GM12878 (cell line): ENCODE data around the gene ZNF814. TPM values are rescaled to one million over a fixed set of nuclear protein-coding genes. Genes with fewer than 3 reads are reported as not detected.

Experiments
- ASH2L ChIP-seq: fragments of 300-600, 200-600 bp; sonication (generic); IDR thresholded peaks from 2 replicates; pipeline ENCODE4 v1.6.1; 2017; ENCODE audit warnings: low read depth, mild to moderate bottlenecking, borderline replicate concordance
- BHLHE40 ChIP-seq, 2 experiments: fragments of 450-650 bp in 1 of 2; IDR thresholded peaks; 2 replicates each; pipeline ENCODE4 v1.6.1; 2011 to 2017; ENCODE audit warnings: low read depth in 2 of 2, borderline replicate concordance in 1 of 2, improper control_type of control experiment in 1 of 2, low read length in 1 of 2, mild to moderate bottlenecking in 1 of 2
- CHD2 ChIP-seq: IDR thresholded peaks from 2 replicates; pipeline ENCODE4 v1.6.1; 2011; ENCODE audit warnings: low read depth, low read length, improper control_type of control experiment, borderline replicate concordance
- DPF2 ChIP-seq: fragments of 450-650 bp; IDR thresholded peaks from 2 replicates; pipeline ENCODE4 v1.6.1; 2017; ENCODE audit warnings: mild to moderate bottlenecking
- GABPA ChIP-seq: IDR thresholded peaks from 2 replicates; pipeline ENCODE4 v1.6.1; 2014; ENCODE audit warnings: antibody characterized with exemption, low read depth, mild to moderate bottlenecking, inconsistent platforms
- HCFC1 ChIP-seq: fragments of 150-350 bp; IDR thresholded peaks from 2 replicates; pipeline ENCODE4 v1.6.1; 2014; ENCODE audit warnings: low read length
- IKZF1 ChIP-seq: fragments of 450-650 bp; conservative IDR thresholded peaks from 2 replicates; pipeline ENCODE4 v1.6.1; 2017; ENCODE audit warnings: antibody characterized with exemption, mild to moderate bottlenecking
- KLF5 ChIP-seq: fragments of 450-650 bp; IDR thresholded peaks from 2 replicates; pipeline ENCODE4 v1.6.1; 2014; ENCODE audit warnings: mild to moderate bottlenecking; ENCODE audit not compliant: partially characterized antibody
- NFXL1 ChIP-seq: fragments of 450-650 bp; IDR thresholded peaks from 2 replicates; pipeline ENCODE4 v1.6.1; 2017; ENCODE audit warnings: antibody characterized with exemption, mild to moderate bottlenecking, borderline replicate concordance
- NFYA ChIP-seq: IDR thresholded peaks from 2 replicates; pipeline ENCODE4 v1.6.1; 2011; ENCODE audit warnings: low read depth, mild to moderate bottlenecking, low read length, improper control_type of control experiment, borderline replicate concordance
- NFYB ChIP-seq: IDR thresholded peaks from 2 replicates; pipeline ENCODE4 v1.6.1; 2011; ENCODE audit warnings: low read depth, mild to moderate bottlenecking, low read length, improper control_type of control experiment, moderate library complexity; ENCODE audit not compliant: insufficient read depth
- NR2C2 ChIP-seq: IDR thresholded peaks from 2 replicates; pipeline ENCODE4 v1.6.1; 2011; ENCODE audit warnings: borderline replicate concordance, low read depth; ENCODE audit not compliant: control insufficient read depth, insufficient read length
- PAX5 ChIP-seq: IDR thresholded peaks from 2 replicates; pipeline ENCODE4 v1.6.1; 2011; ENCODE audit warnings: low read depth, low read length, borderline replicate concordance
- POLR2A ChIP-seq: IDR thresholded peaks from 2 replicates; pipeline ENCODE4 v1.6.1; 2011; ENCODE audit warnings: low read depth, mild to moderate bottlenecking, low read length
- POLR2AphosphoS5 ChIP-seq: IDR thresholded peaks from 2 replicates; pipeline ENCODE4 v1.6.1; 2011; ENCODE audit warnings: mild to moderate bottlenecking, low read length, inconsistent platforms
- SMAD5 ChIP-seq: IDR thresholded peaks from 2 replicates; pipeline ENCODE4 v1.6.1; 2016; ENCODE audit warnings: antibody characterized with exemption, low read depth
- SMARCA5 ChIP-seq: fragments of 450-650 bp; IDR thresholded peaks from 2 replicates; pipeline ENCODE4 v1.6.1; 2017; ENCODE audit warnings: mild to moderate bottlenecking
- SP1 ChIP-seq: IDR thresholded peaks from one replicate; pipeline ENCODE4 v1.6.1; 2011; ENCODE audit warnings: low read depth, low read length
- SPI1 ChIP-seq: IDR thresholded peaks from 2 replicates; pipeline ENCODE4 v1.6.1; 2011; ENCODE audit warnings: low read depth, mild to moderate bottlenecking, low read length, moderate library complexity, borderline replicate concordance; ENCODE audit not compliant: insufficient read depth
- SUZ12 ChIP-seq: fragments of 200-600 bp; sonication (generic); IDR thresholded peaks from one replicate; pipeline ENCODE4 v1.6.1; 2018; ENCODE audit warnings: antibody characterized with exemption, mild to moderate bottlenecking; ENCODE audit not compliant: unreplicated experiment
- TBL1XR1 ChIP-seq: IDR thresholded peaks from 2 replicates; pipeline ENCODE4 v1.6.1; 2012; ENCODE audit warnings: low read depth, low read length, improper control_type of control experiment
- YBX1 ChIP-seq: fragments of 450-650 bp; IDR thresholded peaks from 2 replicates; pipeline ENCODE4 v1.6.1; 2016; ENCODE audit warnings: antibody characterized with exemption
- YY1 ChIP-seq: IDR thresholded peaks from 2 replicates; pipeline ENCODE4 v1.6.1; 2011; ENCODE audit warnings: low read depth, mild to moderate bottlenecking, low read length
- ZSCAN29 ChIP-seq: fragments of 450-650 bp; IDR thresholded peaks from 2 replicates; pipeline ENCODE4 v1.6.1; 2017; ENCODE audit warnings: mild to moderate bottlenecking, moderate library complexity
- polyA plus RNA-seq, 11 experiments: library from polyadenylated mRNA; depleted of rRNA in 4 of 11; unstranded in 6 of 11; stranded (reverse) in 5 of 11; fragments of >200 nt; fragmentation: Nextera tagmentation in 4 of 11; fragmentation: Illumina TruSeq in 1 of 11; extraction: Ambion mirVana in 4 of 11; extraction: Trizol in 1 of 11; gene quantifications; 1 replicate in 1 of 11; 2 replicates in 10 of 11; pipeline versions ENCODE4 v1.2.1 to v1.2.3, GENCODE V29; 2011 to 2016; ENCODE audit warnings: inconsistent platforms in 2 of 11, missing spikeins in 2 of 11, low read depth in 1 of 11
- total RNA-seq, 4 experiments: library from RNA; depleted of rRNA in 3 of 4; stranded (reverse); fragments of >200 nt in 3 of 4; fragmentation: Illumina TruSeq in 1 of 4; extraction: Trizol in 1 of 4; gene quantifications; 2 replicates each; pipeline versions ENCODE4 v1.2.1 to v1.2.3, GENCODE V29; 2013 to 2021
- TF ChIP-seq, protein P1 (sequence below): IDR thresholded peaks from 2 replicates; pipeline ENCODE4 v1.6.1; 2011; ENCODE audit warnings: low read depth, mild to moderate bottlenecking, low read length, moderate library complexity, borderline replicate concordance; ENCODE audit errors: extremely low read depth
- TF ChIP-seq, protein P2 (sequence below): fragments of 450-650 bp; IDR thresholded peaks from 2 replicates; pipeline ENCODE4 v1.6.1; 2016; ENCODE audit warnings: mild to moderate bottlenecking
- TF ChIP-seq, protein P3 (sequence below): IDR thresholded peaks from 2 replicates; pipeline ENCODE4 v1.6.1; 2011; ENCODE audit warnings: borderline replicate concordance, low read depth, mild to moderate bottlenecking, moderate library complexity, low read length; ENCODE audit not compliant: insufficient read depth, poor library complexity, severe bottlenecking
- TF ChIP-seq, protein P4 (sequence below): fragments of 450-650 bp; IDR thresholded peaks from 2 replicates; pipeline ENCODE4 v1.6.1; 2016; ENCODE audit warnings: mild to moderate bottlenecking

Gene ZNF814
- total and polyA plus RNA-seq, 10 of the 15 experiments (the other 5 are each of a cell fraction or from before 2014, with no cell fraction given): 10.9 to 31.0 (median 21.6) TPM

DNA sequence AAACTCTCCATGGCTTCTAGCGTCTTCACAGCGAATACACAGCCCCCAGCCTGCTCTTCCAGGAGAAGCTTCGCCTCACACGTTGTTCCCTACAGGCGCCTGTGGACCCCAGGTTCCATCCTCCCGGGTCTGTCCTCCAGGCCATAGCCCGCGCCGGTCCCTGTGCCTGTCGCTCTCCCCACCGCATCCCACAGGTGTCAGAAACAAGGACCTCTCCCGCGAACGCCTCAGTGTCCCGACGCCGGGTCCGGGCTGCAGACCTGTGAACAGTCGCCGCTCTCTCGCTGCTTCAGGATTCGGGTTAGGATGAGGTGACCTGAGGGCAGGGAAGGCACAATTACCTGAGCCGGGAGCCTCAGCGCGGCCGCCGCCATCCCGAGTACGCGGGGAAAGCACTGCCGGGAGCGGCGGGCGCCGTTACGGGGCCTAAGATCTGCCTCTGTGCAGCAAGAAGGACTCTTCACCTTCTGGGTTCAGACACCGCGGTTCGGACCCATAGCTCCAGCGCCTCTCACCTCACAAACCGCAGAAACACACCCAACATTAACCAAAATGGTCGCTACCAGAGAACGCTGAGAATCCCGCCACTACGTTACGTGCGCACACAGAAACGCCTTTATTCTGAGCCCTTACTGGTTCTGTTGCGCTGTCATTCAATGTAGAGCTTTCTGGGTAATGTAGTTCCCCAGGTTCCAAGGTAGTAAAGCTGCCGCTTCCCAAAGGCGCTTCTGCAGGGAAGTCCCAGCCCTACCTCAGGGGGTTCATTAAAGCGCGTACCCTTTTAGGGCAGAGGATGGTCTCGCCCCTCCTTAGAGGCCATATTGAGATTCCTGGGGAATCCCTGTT is 46.2 kb upstream of the ZNF814 start, which contains the start of gene ZNF418 (continued):
- TF ChIP-seq POLR2AphosphoS5: peak; percentile 71
- no peak for TF ChIP-seq SPI1
- TF ChIP-seq SMARCA5: no peak
- peak; percentile 59; the same call in 1 of the 2 replicates for TF ChIP-seq IKZF1
- TF ChIP-seq YBX1: no peak
- peak; percentile 86 for TF ChIP-seq CHD2
- no peak for TF ChIP-seq ASH2L
- TF ChIP-seq GABPA: peak; percentile 34; the same call in 1 of the 2 replicates
- no peak for TF ChIP-seq SMAD5
- TF ChIP-seq SP1: peak; percentile 81
- no peak for TF ChIP-seq SUZ12
- peak; percentile 89 for TF ChIP-seq YY1
- peak; percentile 26; the same call in 1 of the 2 replicates for TF ChIP-seq NFYA
- no peak for TF ChIP-seq BHLHE40 (IDR thresholded peaks at IDR 0.05; ENCODE audit: borderline replicate concordance in 1 of 2, low read depth in 2 of 2, low read length in 1 of 2)
- no peak for TF ChIP-seq KLF5
- TF ChIP-seq, protein P1, sequence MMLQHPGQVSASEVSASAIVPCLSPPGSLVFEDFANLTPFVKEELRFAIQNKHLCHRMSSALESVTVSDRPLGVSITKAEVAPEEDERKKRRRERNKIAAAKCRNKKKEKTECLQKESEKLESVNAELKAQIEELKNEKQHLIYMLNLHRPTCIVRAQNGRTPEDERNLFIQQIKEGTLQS: no peak
- no peak for TF ChIP-seq PAX5
- no peak for TF ChIP-seq ZSCAN29
- TF ChIP-seq, protein P2, sequence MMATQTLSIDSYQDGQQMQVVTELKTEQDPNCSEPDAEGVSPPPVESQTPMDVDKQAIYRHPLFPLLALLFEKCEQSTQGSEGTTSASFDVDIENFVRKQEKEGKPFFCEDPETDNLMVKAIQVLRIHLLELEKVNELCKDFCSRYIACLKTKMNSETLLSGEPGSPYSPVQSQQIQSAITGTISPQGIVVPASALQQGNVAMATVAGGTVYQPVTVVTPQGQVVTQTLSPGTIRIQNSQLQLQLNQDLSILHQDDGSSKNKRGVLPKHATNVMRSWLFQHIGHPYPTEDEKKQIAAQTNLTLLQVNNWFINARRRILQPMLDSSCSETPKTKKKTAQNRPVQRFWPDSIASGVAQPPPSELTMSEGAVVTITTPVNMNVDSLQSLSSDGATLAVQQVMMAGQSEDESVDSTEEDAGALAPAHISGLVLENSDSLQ: peak; percentile 98
- peak; percentile 53; the same call in 1 of the 2 replicates for TF ChIP-seq DPF2
- TF ChIP-seq NFYB: peak; percentile 74
- TF ChIP-seq, protein P3, sequence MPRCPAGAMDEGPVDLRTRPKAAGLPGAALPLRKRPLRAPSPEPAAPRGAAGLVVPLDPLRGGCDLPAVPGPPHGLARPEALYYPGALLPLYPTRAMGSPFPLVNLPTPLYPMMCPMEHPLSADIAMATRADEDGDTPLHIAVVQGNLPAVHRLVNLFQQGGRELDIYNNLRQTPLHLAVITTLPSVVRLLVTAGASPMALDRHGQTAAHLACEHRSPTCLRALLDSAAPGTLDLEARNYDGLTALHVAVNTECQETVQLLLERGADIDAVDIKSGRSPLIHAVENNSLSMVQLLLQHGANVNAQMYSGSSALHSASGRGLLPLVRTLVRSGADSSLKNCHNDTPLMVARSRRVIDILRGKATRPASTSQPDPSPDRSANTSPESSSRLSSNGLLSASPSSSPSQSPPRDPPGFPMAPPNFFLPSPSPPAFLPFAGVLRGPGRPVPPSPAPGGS: no peak
- peak; percentile 87 for TF ChIP-seq HCFC1
- TF ChIP-seq NFXL1: no peak
- no peak for TF ChIP-seq NR2C2
- no peak for TF ChIP-seq POLR2A
- no peak for TF ChIP-seq TBL1XR1
- TF ChIP-seq, protein P4, sequence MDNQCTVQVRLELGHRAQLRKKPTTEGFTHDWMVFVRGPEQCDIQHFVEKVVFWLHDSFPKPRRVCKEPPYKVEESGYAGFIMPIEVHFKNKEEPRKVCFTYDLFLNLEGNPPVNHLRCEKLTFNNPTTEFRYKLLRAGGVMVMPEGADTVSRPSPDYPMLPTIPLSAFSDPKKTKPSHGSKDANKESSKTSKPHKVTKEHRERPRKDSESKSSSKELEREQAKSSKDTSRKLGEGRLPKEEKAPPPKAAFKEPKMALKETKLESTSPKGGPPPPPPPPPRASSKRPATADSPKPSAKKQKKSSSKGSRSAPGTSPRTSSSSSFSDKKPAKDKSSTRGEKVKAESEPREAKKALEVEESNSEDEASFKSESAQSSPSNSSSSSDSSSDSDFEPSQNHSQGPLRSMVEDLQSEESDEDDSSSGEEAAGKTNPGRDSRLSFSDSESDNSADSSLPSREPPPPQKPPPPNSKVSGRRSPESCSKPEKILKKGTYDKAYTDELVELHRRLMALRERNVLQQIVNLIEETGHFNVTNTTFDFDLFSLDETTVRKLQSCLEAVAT: peak; percentile 57
